Liver (tissue), 3 donors: ENCODE results near the gene ATP1B1.

Experiments used
- CTCF ChIP-seq: fragments of 150-350 bp; IDR thresholded peaks from 2 replicates; pipeline ENCODE4 v1.5.1; 2017; ENCODE audit warnings: improper control_type of control experiment, low read depth, low read length; ENCODE audit not compliant: missing input control
- HNF4A ChIP-seq, 2 donors: conservative IDR thresholded peaks; 2 replicates each; pipeline ENCODE4 v1.6.1; 2016; ENCODE audit warnings: antibody characterized with exemption in 2 of 2, mild to moderate bottlenecking in 2 of 2
- HNF4G ChIP-seq: IDR thresholded peaks from 2 replicates; pipeline ENCODE4 v1.6.1; 2016; ENCODE audit warnings: antibody characterized with exemption
- TF ChIP-seq, protein P1 (sequence below): IDR thresholded peaks from 2 replicates; pipeline ENCODE4 v1.6.1; 2016; ENCODE audit warnings: antibody characterized with exemption
- TF ChIP-seq, protein P2 (sequence below): IDR thresholded peaks from 2 replicates; pipeline ENCODE4 v1.6.1; 2016; ENCODE audit warnings: antibody characterized with exemption, mild to moderate bottlenecking
- TF ChIP-seq, protein P3 (sequence below): IDR thresholded peaks from 2 replicates; pipeline ENCODE4 v1.6.1; 2016; ENCODE audit warnings: antibody characterized with exemption
- TF ChIP-seq, protein P4 (sequence below): IDR thresholded peaks from 2 replicates; pipeline ENCODE4 v1.6.1; 2016; ENCODE audit warnings: antibody characterized with exemption
- donor health status: healthy.
- donor health status: healthy.

- TF ChIP-seq CTCF (no peak), HNF4A (conservative IDR thresholded peaks at IDR 0.05) (no peak), HNF4G (no peak)
- TF ChIP-seq, protein P1, sequence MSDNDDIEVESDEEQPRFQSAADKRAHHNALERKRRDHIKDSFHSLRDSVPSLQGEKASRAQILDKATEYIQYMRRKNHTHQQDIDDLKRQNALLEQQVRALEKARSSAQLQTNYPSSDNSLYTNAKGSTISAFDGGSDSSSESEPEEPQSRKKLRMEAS: no peak
- TF ChIP-seq, protein P2, sequence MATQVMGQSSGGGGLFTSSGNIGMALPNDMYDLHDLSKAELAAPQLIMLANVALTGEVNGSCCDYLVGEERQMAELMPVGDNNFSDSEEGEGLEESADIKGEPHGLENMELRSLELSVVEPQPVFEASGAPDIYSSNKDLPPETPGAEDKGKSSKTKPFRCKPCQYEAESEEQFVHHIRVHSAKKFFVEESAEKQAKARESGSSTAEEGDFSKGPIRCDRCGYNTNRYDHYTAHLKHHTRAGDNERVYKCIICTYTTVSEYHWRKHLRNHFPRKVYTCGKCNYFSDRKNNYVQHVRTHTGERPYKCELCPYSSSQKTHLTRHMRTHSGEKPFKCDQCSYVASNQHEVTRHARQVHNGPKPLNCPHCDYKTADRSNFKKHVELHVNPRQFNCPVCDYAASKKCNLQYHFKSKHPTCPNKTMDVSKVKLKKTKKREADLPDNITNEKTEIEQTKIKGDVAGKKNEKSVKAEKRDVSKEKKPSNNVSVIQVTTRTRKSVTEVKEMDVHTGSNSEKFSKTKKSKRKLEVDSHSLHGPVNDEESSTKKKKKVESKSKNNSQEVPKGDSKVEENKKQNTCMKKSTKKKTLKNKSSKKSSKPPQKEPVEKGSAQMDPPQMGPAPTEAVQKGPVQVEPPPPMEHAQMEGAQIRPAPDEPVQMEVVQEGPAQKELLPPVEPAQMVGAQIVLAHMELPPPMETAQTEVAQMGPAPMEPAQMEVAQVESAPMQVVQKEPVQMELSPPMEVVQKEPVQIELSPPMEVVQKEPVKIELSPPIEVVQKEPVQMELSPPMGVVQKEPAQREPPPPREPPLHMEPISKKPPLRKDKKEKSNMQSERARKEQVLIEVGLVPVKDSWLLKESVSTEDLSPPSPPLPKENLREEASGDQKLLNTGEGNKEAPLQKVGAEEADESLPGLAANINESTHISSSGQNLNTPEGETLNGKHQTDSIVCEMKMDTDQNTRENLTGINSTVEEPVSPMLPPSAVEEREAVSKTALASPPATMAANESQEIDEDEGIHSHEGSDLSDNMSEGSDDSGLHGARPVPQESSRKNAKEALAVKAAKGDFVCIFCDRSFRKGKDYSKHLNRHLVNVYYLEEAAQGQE: no peak
- TF ChIP-seq, protein P3, sequence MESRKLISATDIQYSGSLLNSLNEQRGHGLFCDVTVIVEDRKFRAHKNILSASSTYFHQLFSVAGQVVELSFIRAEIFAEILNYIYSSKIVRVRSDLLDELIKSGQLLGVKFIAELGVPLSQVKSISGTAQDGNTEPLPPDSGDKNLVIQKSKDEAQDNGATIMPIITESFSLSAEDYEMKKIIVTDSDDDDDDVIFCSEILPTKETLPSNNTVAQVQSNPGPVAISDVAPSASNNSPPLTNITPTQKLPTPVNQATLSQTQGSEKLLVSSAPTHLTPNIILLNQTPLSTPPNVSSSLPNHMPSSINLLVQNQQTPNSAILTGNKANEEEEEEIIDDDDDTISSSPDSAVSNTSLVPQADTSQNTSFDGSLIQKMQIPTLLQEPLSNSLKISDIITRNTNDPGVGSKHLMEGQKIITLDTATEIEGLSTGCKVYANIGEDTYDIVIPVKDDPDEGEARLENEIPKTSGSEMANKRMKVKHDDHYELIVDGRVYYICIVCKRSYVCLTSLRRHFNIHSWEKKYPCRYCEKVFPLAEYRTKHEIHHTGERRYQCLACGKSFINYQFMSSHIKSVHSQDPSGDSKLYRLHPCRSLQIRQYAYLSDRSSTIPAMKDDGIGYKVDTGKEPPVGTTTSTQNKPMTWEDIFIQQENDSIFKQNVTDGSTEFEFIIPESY: no peak
- TF ChIP-seq, protein P4, sequence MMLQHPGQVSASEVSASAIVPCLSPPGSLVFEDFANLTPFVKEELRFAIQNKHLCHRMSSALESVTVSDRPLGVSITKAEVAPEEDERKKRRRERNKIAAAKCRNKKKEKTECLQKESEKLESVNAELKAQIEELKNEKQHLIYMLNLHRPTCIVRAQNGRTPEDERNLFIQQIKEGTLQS: no peak
Observed at GRCh38 chr1:169110689-169111447, 4.4 kb downstream of the ATP1B1 start.
